Mesenchymal stem cell (in vitro differentiated cells and primary cell): ENCODE results near the gene CUEDC1.
A peak's percentile ranks its signal among the peaks of the same experiment; 100 is the strongest.

Source experiments
- DNase-seq: peaks from one replicate; pipeline ENCODE4 v3.0.0-alpha.2; 2013
- H2AFZ ChIP-seq: one replicate; pipeline ENCODE4 v1.6.1; 2013; ENCODE audit warnings: low read depth, mild to moderate bottlenecking, control low read depth, inconsistent platforms, low read length, moderate library complexity
- H2AK5ac ChIP-seq: 2 replicates; pipeline ENCODE4 v1.6.1; 2013; ENCODE audit warnings: low read length, moderate library complexity, mild to moderate bottlenecking, inconsistent platforms; ENCODE audit not compliant: severe bottlenecking
- H2BK120ac ChIP-seq: one replicate; pipeline ENCODE4 v1.6.1; 2013; ENCODE audit warnings: low read depth, mild to moderate bottlenecking, inconsistent platforms, low read length, moderate library complexity
- H2BK12ac ChIP-seq, 2 experiments: one replicate each; pipeline ENCODE4 v1.6.1; 2013; ENCODE audit warnings: inconsistent platforms in 2 of 2, low read length in 2 of 2, mild to moderate bottlenecking in 2 of 2, moderate library complexity in 2 of 2, control low read depth in 1 of 2
- H2BK15ac ChIP-seq: one replicate; pipeline ENCODE4 v1.6.1; 2013; ENCODE audit warnings: mild to moderate bottlenecking, low read depth, inconsistent platforms; ENCODE audit not compliant: poor library complexity, severe bottlenecking
- H2BK5ac ChIP-seq: 2 replicates; pipeline ENCODE4 v1.6.1; 2013; ENCODE audit warnings: low read depth, mild to moderate bottlenecking, low read length, control low read depth, inconsistent platforms; ENCODE audit not compliant: poor library complexity, severe bottlenecking
- H3K14ac ChIP-seq, 2 experiments: one replicate each; pipeline ENCODE4 v1.6.1; 2013; ENCODE audit warnings: inconsistent platforms in 2 of 2, low read length in 2 of 2, control low read depth in 1 of 2, mild to moderate bottlenecking in 1 of 2, moderate library complexity in 1 of 2
- H3K18ac ChIP-seq, 2 experiments: one replicate each; pipeline ENCODE4 v1.6.1; 2013; ENCODE audit warnings: inconsistent platforms in 2 of 2, low read length in 2 of 2, control low read depth in 1 of 2, low read depth in 1 of 2, mild to moderate bottlenecking in 1 of 2
- H3K23ac ChIP-seq, 2 experiments: one replicate each; pipeline ENCODE4 v1.6.1; 2013; ENCODE audit warnings: inconsistent platforms in 2 of 2, low read length in 2 of 2, mild to moderate bottlenecking in 2 of 2, moderate library complexity in 2 of 2, control low read depth in 1 of 2
- H3K27ac ChIP-seq: 2 replicates; pipeline ENCODE4 v1.5.1; 2013; ENCODE audit warnings: mild to moderate bottlenecking, moderate library complexity, low read length, control low read depth, inconsistent platforms; ENCODE audit not compliant: poor library complexity, severe bottlenecking
- H3K27me3 ChIP-seq, 2 experiments: 2 replicates each; pipeline versions ENCODE4 v1.6.1 to v1.7.0; 2013; ENCODE audit warnings: low read length in 2 of 2, mild to moderate bottlenecking in 2 of 2, moderate library complexity in 2 of 2, control low read depth in 1 of 2, inconsistent platforms in 1 of 2; ENCODE audit not compliant: control insufficient read depth in 1 of 2, insufficient read depth in 1 of 2
- H3K36me3 ChIP-seq, 2 experiments: 2 replicates each; pipeline versions ENCODE4 v1.6.1 to v1.7.0; 2013; ENCODE audit warnings: low read length in 2 of 2, control low read depth in 1 of 2, inconsistent platforms in 1 of 2, low read depth in 1 of 2, mild to moderate bottlenecking in 1 of 2; ENCODE audit not compliant: insufficient read depth in 2 of 2, control insufficient read depth in 1 of 2
- H3K4ac ChIP-seq, 2 experiments: one replicate each; pipeline ENCODE4 v1.6.1; 2013; ENCODE audit warnings: inconsistent platforms in 2 of 2, low read length in 2 of 2, mild to moderate bottlenecking in 2 of 2, moderate library complexity in 2 of 2, control low read depth in 1 of 2, low read depth in 1 of 2
- H3K4me1 ChIP-seq: 2 replicates; pipeline ENCODE4 v1.6.1; 2013; ENCODE audit warnings: low read depth, low read length, control low read depth; ENCODE audit not compliant: control insufficient read depth, insufficient read depth
- H3K4me2 ChIP-seq: 2 replicates; pipeline ENCODE4 v1.6.1; 2013; ENCODE audit warnings: low read length, mild to moderate bottlenecking, inconsistent platforms; ENCODE audit not compliant: poor library complexity, severe bottlenecking
- H3K4me3 ChIP-seq, 2 experiments: 2 replicates each; pipeline versions ENCODE4 v1.5.1 to v1.7.0; 2013; ENCODE audit warnings: low read length in 2 of 2, mild to moderate bottlenecking in 2 of 2, control low read depth in 1 of 2, low read depth in 1 of 2; ENCODE audit not compliant: insufficient read depth in 1 of 2
- H3K79me1 ChIP-seq: replicated peaks from 2 replicates; pipeline ENCODE4 v1.6.1; 2013; ENCODE audit warnings: mild to moderate bottlenecking, control low read depth, low read length, inconsistent platforms; ENCODE audit not compliant: poor library complexity, severe bottlenecking
- H3K9ac ChIP-seq: 2 replicates; pipeline ENCODE4 v1.7.0; 2013; ENCODE audit warnings: mild to moderate bottlenecking, low read length, moderate library complexity
- H3K9me3 ChIP-seq: 2 replicates; pipeline ENCODE4 v1.7.0; 2013; ENCODE audit warnings: mild to moderate bottlenecking, low read length; ENCODE audit not compliant: control insufficient read depth
- H4K8ac ChIP-seq: one replicate; pipeline ENCODE4 v1.6.1; 2013; ENCODE audit warnings: inconsistent platforms, mild to moderate bottlenecking, low read length, moderate library complexity
- H4K91ac ChIP-seq: one replicate; pipeline ENCODE4 v1.6.1; 2013; ENCODE audit warnings: mild to moderate bottlenecking, low read length, inconsistent platforms
- WGBS: methylation state at CpG from one replicate; pipeline ENCODE4 v1.1.7; 2013; ENCODE audit warnings: mixed read lengths; 5-methylcytosine and 5-hydroxymethylcytosine counted together

Gene CUEDC1

GRCh38 chr17:57838857-57839570 lies 116.2 kb downstream of the CUEDC1 start:
- no peak overlapping the region for H3K4ac ChIP-seq
- H4K8ac ChIP-seq = no peak overlapping the region
- no peak overlapping the region for H4K91ac ChIP-seq
- H2BK15ac ChIP-seq = no peak overlapping the region
- H2BK5ac ChIP-seq = no peak overlapping the region
- no peak overlapping the region for H3K27ac ChIP-seq
- H3K14ac ChIP-seq = no peak overlapping the region
- no peaks in the 10 kb centered on the region for H3K9me3 ChIP-seq
- no peak overlapping the region for H2AFZ ChIP-seq
- WGBS = 90% methylated on average over 5 of the region's 6 CpGs
- H3K9ac ChIP-seq = no peak overlapping the region
- H3K23ac ChIP-seq = no peak overlapping the region
- H3K18ac ChIP-seq = no peak overlapping the region
- H2BK120ac ChIP-seq = no peak overlapping the region
- H2BK12ac ChIP-seq = no peak overlapping the region
- H3K36me3 ChIP-seq = peaks cover 17 to 54% of the 10 kb centered on the region in 2 experiments
- no peaks in the 10 kb centered on the region for H3K27me3 ChIP-seq
- no peak overlapping the region for H3K4me2 ChIP-seq
- no peak overlapping the region for H3K4me3 ChIP-seq
- H3K4me1 ChIP-seq = peaks cover 5% of the 10 kb centered on the region
- no peak overlapping the region for H2AK5ac ChIP-seq
- DNase-seq = no peak
- peaks cover 21% of the 10 kb centered on the region for H3K79me1 ChIP-seq

- no peak overlapping the region for H3K23ac ChIP-seq
- H2AK5ac ChIP-seq = no peak overlapping the region
- no peak overlapping the region for H4K8ac ChIP-seq
- H3K27me3 ChIP-seq = no peaks in the 10 kb centered on the region
- H3K4me3 ChIP-seq = no peak overlapping the region
- peaks cover 17 to 48% of the 10 kb centered on the region in 2 experiments for H3K36me3 ChIP-seq
- peaks cover 6% of the 10 kb centered on the region for H3K4me1 ChIP-seq
- H2AFZ ChIP-seq = no peak overlapping the region
- 83% methylated on average over 4 of the region's 4 CpGs for WGBS
- peaks cover 21% of the 10 kb centered on the region for H3K79me1 ChIP-seq
- no peak overlapping the region for H2BK12ac ChIP-seq
- H3K14ac ChIP-seq = no peak overlapping the region
- no peaks in the 10 kb centered on the region for H3K9me3 ChIP-seq
- H3K9ac ChIP-seq = no peak overlapping the region
- H4K91ac ChIP-seq = no peak overlapping the region
- no peak overlapping the region for H2BK120ac ChIP-seq
- no peak for DNase-seq
- no peak overlapping the region for H3K4ac ChIP-seq
- H2BK15ac ChIP-seq = no peak overlapping the region
- H3K18ac ChIP-seq = no peak overlapping the region
- H3K4me2 ChIP-seq = no peak overlapping the region
- H2BK5ac ChIP-seq = no peak overlapping the region
- H3K27ac ChIP-seq = no peak overlapping the region
These were observed 116.8 kb downstream of the CUEDC1 start for GRCh38 chr17:57838453-57838852.

GRCh38 chr17:57835333-57835900 lies 119.8 kb downstream of the CUEDC1 start:
- no peak overlapping the region for H3K27ac ChIP-seq
- no peaks in the 10 kb centered on the region for H3K9me3 ChIP-seq
- peaks cover 6% of the 10 kb centered on the region for H3K79me1 ChIP-seq
- H2BK12ac ChIP-seq = no peak overlapping the region
- H3K4me2 ChIP-seq = no peak overlapping the region
- no peak overlapping the region for H3K4me3 ChIP-seq
- no peak overlapping the region for H4K91ac ChIP-seq
- H3K23ac ChIP-seq = no peak overlapping the region
- H3K4me1 ChIP-seq = peaks cover 10% of the 10 kb centered on the region
- peaks cover 0 to 6% of the 10 kb centered on the region in 2 experiments for H3K27me3 ChIP-seq
- no peak overlapping the region for H4K8ac ChIP-seq
- no peak overlapping the region for H2BK120ac ChIP-seq
- H3K18ac ChIP-seq = no peak overlapping the region
- no peak for DNase-seq
- no peak overlapping the region for H2BK15ac ChIP-seq
- no peak overlapping the region for H3K14ac ChIP-seq
- peaks cover 17 to 27% of the 10 kb centered on the region in 2 experiments for H3K36me3 ChIP-seq
- no peak overlapping the region for H3K4ac ChIP-seq
- H2AFZ ChIP-seq = no peak overlapping the region
- H3K9ac ChIP-seq = no peak overlapping the region
- WGBS = no CpG with 5 or more reads among the region's 2 CpGs
- H2AK5ac ChIP-seq = no peak overlapping the region
- no peak overlapping the region for H2BK5ac ChIP-seq

GRCh38 chr17:57834146-57834741 lies 121.0 kb downstream of the CUEDC1 start:
- Histone ChIP-seq H3K18ac (no peak overlapping the region), H4K8ac (no peak overlapping the region), H3K4me1 (peaks cover 10% of the 10 kb centered on the region), H3K9ac (peak overlapping the region; percentile 7), H3K79me1 (peaks cover 5% of the 10 kb centered on the region), H3K27me3 (peaks cover 0 to 11% of the 10 kb centered on the region in 2 experiments), H3K23ac (no peak overlapping the region), H2BK15ac (no peak overlapping the region), H3K9me3 (no peaks in the 10 kb centered on the region), H3K4me3 (no peak overlapping the region), H3K36me3 (peaks cover 14 to 17% of the 10 kb centered on the region in 2 experiments), H4K91ac (no peak overlapping the region), H3K4ac (no peak overlapping the region), H2BK5ac (no peak overlapping the region), H2BK12ac (no peak overlapping the region), H3K4me2 (no peak overlapping the region), H2BK120ac (no peak overlapping the region), H2AK5ac (no peak overlapping the region), H3K14ac (no peak overlapping the region), H3K27ac (no peak overlapping the region), H2AFZ (no peak overlapping the region)
- DNase-seq = no peak
- 85% methylated on average over 13 of the region's 13 CpGs for WGBS
